Measurements from ENCODE around the gene ZNF662.

ZNF662 gene

DNA sequence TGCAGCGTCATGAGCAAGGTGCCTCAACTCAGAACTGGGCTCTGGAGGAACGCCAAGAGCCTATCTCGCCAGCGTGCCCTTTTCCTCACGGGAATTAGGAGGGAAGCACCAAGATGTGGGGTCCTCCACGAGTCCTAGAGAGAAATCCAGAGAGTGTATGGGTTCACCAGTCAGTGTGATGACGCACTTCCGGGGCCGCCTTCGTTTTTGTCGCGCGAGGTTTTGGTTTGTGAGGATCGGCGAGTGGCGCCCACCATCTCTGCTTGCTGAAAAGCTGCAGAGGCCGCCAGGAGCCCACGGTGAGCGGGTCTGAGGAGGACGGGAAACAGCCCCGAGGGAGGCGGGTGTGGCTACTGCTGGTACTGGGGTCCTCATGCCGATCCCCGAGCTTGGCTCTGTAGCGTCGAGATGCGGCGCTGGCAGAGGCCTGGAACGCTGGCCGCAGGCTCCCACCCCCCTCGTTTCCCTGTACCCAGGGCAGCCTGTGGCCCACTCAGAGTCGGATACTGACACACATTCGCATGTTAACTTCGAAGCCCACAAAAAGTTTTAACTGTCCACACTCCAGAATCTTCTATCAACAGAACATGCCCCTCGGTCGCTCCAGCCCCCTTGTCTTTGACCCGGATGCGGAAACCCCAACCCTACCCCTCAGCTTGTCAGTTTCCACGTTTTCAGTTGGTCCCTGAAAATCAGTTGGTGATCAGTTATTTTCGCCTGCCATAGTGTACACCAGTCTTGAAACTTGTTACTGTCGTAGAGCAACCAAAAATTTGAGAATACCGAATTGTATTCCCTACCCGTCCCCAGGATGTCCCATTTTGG is 30.4 kb downstream of the ZNF662 start:
- no peak overlapping the region for H3K9ac ChIP-seq (ENCODE audit: insufficient read length, low read depth)
- H3K9me3 ChIP-seq (ENCODE audit: insufficient read depth, low read length) = no peaks in the 10 kb centered on the region
- no peaks in the 10 kb centered on the region for H3K27me3 ChIP-seq (ENCODE audit: insufficient read depth, insufficient read length)
- no peaks in the 10 kb centered on the region for H3K4me1 ChIP-seq (ENCODE audit: insufficient read depth, insufficient read length)
- H3K4me3 ChIP-seq (ENCODE audit: insufficient read length, low read depth) = no peak overlapping the region
- no peaks in the 10 kb centered on the region for H3K36me3 ChIP-seq (ENCODE audit: insufficient read depth, insufficient read length, low read length)
- no peak for TF ChIP-seq ZNF274 (IDR thresholded peaks at IDR 0.05; ENCODE audit: low read depth, low read length)
- no peak for TF ChIP-seq YY1 (IDR thresholded peaks at IDR 0.05; ENCODE audit: insufficient read depth, insufficient read length)
- no peak for DNase-seq (ENCODE audit: low read depth, low spot score)

DNA sequence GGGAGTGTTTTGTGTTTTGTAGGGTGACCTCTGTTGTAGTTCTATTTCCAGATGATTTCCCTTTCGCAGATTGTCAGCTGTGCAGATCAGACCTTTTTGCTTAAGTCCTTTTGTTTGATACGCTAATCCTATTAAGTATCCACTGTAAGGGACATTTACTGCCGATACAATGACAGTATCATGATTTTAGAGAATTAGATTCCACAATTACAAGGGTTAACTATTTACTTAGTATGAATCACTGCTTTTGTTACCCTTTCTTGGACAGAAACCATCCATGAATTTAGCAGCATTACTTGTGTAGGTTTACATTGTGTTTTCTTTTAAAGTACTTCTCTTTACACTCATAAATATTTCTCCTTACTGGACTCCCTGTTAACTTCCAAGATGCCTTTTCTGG is 31.4 kb downstream of the ZNF662 start:
- H3K36me3 ChIP-seq (ENCODE audit: insufficient read depth, insufficient read length, low read length) = no peaks in the 10 kb centered on the region
- no peaks in the 10 kb centered on the region for H3K9me3 ChIP-seq (ENCODE audit: insufficient read depth, low read length)
- DNase-seq (ENCODE audit: low read depth, low spot score) = no peak
- H3K9ac ChIP-seq (ENCODE audit: insufficient read length, low read depth) = no peak overlapping the region
- TF ChIP-seq YY1 (IDR thresholded peaks at IDR 0.05; ENCODE audit: insufficient read depth, insufficient read length) (no peak), SUZ12 (IDR thresholded peaks at IDR 0.05; ENCODE audit: extremely low read depth, insufficient read depth, insufficient read length) (no peak), ZNF274 (IDR thresholded peaks at IDR 0.05; ENCODE audit: low read depth, low read length) (no peak)
- no peaks in the 10 kb centered on the region for H3K4me1 ChIP-seq (ENCODE audit: insufficient read depth, insufficient read length)
- no peaks in the 10 kb centered on the region for H3K27me3 ChIP-seq (ENCODE audit: insufficient read depth, insufficient read length)
- H3K4me3 ChIP-seq (ENCODE audit: insufficient read length, low read depth) = no peak overlapping the region

GRCh38 chr3:42942693-42943092 is 36.8 kb downstream of the ZNF662 start:
- no peak for DNase-seq (ENCODE audit: low read depth, low spot score)
- H3K4me1 ChIP-seq (ENCODE audit: insufficient read depth, insufficient read length) = no peaks in the 10 kb centered on the region
- H3K27me3 ChIP-seq (ENCODE audit: insufficient read depth, insufficient read length) = no peaks in the 10 kb centered on the region
- TF ChIP-seq ZNF274 (IDR thresholded peaks at IDR 0.05; ENCODE audit: low read depth, low read length) = no peak
- TF ChIP-seq SUZ12 (IDR thresholded peaks at IDR 0.05; ENCODE audit: extremely low read depth, insufficient read depth, insufficient read length) = no peak
- TF ChIP-seq YY1 (IDR thresholded peaks at IDR 0.05; ENCODE audit: insufficient read depth, insufficient read length) = no peak
- H3K9ac ChIP-seq (ENCODE audit: insufficient read length, low read depth) = no peak overlapping the region
- H3K36me3 ChIP-seq (ENCODE audit: insufficient read depth, insufficient read length, low read length) = no peaks in the 10 kb centered on the region
- H3K9me3 ChIP-seq (ENCODE audit: insufficient read depth, low read length) = no peaks in the 10 kb centered on the region
- no peak overlapping the region for H3K4me3 ChIP-seq (ENCODE audit: insufficient read length, low read depth)

GRCh38 chr3:42946050-42946449 is 40.1 kb downstream of the ZNF662 start:
- DNase-seq (ENCODE audit: low read depth, low spot score) = no peak
- Histone ChIP-seq H3K9me3 (ENCODE audit: insufficient read depth, low read length) (no peaks in the 10 kb centered on the region), H3K4me3 (ENCODE audit: insufficient read length, low read depth) (no peak overlapping the region), H3K27me3 (ENCODE audit: insufficient read depth, insufficient read length) (no peaks in the 10 kb centered on the region), H3K4me1 (ENCODE audit: insufficient read depth, insufficient read length) (no peaks in the 10 kb centered on the region), H3K36me3 (ENCODE audit: insufficient read depth, insufficient read length, low read length) (no peaks in the 10 kb centered on the region), H3K9ac (ENCODE audit: insufficient read length, low read depth) (no peak overlapping the region)
- TF ChIP-seq SUZ12 (IDR thresholded peaks at IDR 0.05; ENCODE audit: extremely low read depth, insufficient read depth, insufficient read length) (no peak), ZNF274 (IDR thresholded peaks at IDR 0.05; ENCODE audit: low read depth, low read length) (no peak), YY1 (IDR thresholded peaks at IDR 0.05; ENCODE audit: insufficient read depth, insufficient read length) (no peak)

DNA sequence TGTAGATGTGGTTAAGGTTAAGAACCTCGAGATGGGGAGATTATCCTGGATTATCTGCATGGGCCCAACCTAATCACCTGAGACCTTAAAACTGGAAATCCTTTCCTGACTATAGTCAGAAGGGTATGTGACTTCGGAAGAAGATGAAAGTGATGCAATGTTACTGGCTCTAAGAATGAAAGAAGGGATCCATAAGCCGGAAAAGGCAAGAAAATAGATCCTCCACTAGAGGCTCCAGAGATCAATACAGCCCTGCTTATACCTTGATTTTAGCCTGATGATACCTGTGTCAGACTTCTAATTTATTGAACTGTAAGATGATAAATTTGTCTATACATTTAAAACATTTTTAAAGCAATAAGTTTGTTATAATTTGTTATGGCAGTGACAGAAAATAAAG is 51.6 kb downstream of the ZNF662 start:
- H3K36me3 ChIP-seq (ENCODE audit: insufficient read depth, insufficient read length, low read length) = no peaks in the 10 kb centered on the region
- no peak overlapping the region for H3K9ac ChIP-seq (ENCODE audit: insufficient read length, low read depth)
- H3K4me3 ChIP-seq (ENCODE audit: insufficient read length, low read depth) = no peak overlapping the region
- H3K9me3 ChIP-seq (ENCODE audit: insufficient read depth, low read length) = no peaks in the 10 kb centered on the region
- TF ChIP-seq YY1 (IDR thresholded peaks at IDR 0.05; ENCODE audit: insufficient read depth, insufficient read length) (no peak), SUZ12 (IDR thresholded peaks at IDR 0.05; ENCODE audit: extremely low read depth, insufficient read depth, insufficient read length) (no peak), ZNF274 (IDR thresholded peaks at IDR 0.05; ENCODE audit: low read depth, low read length) (no peak)
- no peaks in the 10 kb centered on the region for H3K27me3 ChIP-seq (ENCODE audit: insufficient read depth, insufficient read length)
- DNase-seq (ENCODE audit: low read depth, low spot score) = no peak
- no peaks in the 10 kb centered on the region for H3K4me1 ChIP-seq (ENCODE audit: insufficient read depth, insufficient read length)

DNA sequence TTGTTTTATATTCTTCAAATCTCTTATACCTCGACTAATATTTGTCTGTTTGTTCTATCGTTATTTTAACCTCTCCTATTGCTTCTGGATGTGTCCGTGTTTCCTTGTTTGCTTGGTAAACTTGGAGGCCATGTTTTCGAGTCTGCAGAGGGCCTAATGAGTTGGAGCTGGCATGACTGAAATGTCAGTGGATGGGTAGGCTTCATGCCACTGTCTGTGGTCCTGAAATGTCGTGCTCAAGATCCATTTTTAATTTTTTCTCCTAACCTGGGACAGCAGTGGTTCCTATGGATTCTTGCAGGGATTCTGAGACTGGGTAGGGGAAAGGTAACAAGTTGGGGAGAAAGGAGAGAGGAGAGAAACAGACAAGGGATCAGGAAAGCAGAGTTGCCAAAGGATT is 54.3 kb downstream of the ZNF662 start:
- TF ChIP-seq SUZ12 (IDR thresholded peaks at IDR 0.05; ENCODE audit: extremely low read depth, insufficient read depth, insufficient read length) (no peak), YY1 (IDR thresholded peaks at IDR 0.05; ENCODE audit: insufficient read depth, insufficient read length) (no peak), ZNF274 (IDR thresholded peaks at IDR 0.05; ENCODE audit: low read depth, low read length) (no peak)
- no peaks in the 10 kb centered on the region for H3K9me3 ChIP-seq (ENCODE audit: insufficient read depth, low read length)
- H3K4me3 ChIP-seq (ENCODE audit: insufficient read length, low read depth) = no peak overlapping the region
- H3K36me3 ChIP-seq (ENCODE audit: insufficient read depth, insufficient read length, low read length) = no peaks in the 10 kb centered on the region
- DNase-seq (ENCODE audit: low read depth, low spot score) = no peak
- H3K9ac ChIP-seq (ENCODE audit: insufficient read length, low read depth) = no peak overlapping the region
- no peaks in the 10 kb centered on the region for H3K4me1 ChIP-seq (ENCODE audit: insufficient read depth, insufficient read length)
- no peaks in the 10 kb centered on the region for H3K27me3 ChIP-seq (ENCODE audit: insufficient read depth, insufficient read length)

DNA sequence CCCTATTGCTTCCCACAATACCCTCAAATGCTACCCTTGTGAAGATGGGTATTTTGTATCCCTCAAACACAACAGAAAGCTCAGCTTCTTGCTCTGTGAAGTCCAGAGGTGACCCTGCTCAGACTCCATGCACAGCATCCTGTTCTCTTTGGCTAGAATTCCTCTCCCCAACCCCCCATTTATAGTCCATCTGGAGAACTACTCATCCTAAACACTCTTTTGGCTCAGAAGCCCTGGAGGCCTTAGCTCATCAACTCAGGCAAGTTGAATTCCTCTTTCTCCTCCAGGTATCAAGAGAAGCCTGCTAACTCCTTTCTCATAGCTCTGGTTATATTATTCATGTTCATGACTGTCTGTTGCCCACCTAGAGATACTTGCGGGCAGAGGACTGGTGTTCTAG is 54.8 kb downstream of the ZNF662 start:
- no peak for DNase-seq (ENCODE audit: low read depth, low spot score)
- Histone ChIP-seq H3K9ac (ENCODE audit: insufficient read length, low read depth) (no peak overlapping the region), H3K9me3 (ENCODE audit: insufficient read depth, low read length) (no peaks in the 10 kb centered on the region), H3K27me3 (ENCODE audit: insufficient read depth, insufficient read length) (no peaks in the 10 kb centered on the region), H3K4me3 (ENCODE audit: insufficient read length, low read depth) (no peak overlapping the region), H3K4me1 (ENCODE audit: insufficient read depth, insufficient read length) (no peaks in the 10 kb centered on the region), H3K36me3 (ENCODE audit: insufficient read depth, insufficient read length, low read length) (no peaks in the 10 kb centered on the region)
- TF ChIP-seq SUZ12 (IDR thresholded peaks at IDR 0.05; ENCODE audit: extremely low read depth, insufficient read depth, insufficient read length) = no peak

All from NT2/D1 (cell line).